Hepatocyte (in vitro differentiated cells): ENCODE results near the gene RBBP4. TPM values are rescaled to one million over a fixed set of nuclear protein-coding genes. Genes with fewer than 3 reads are reported as not detected.

Experiments
- DNase-seq: peaks from one replicate; pipeline ENCODE4 v3.0.0-alpha.2; 2016; ENCODE audit warnings: low spot score
- H2AFZ ChIP-seq: fragments of 200-600 bp; sonication (generic); 2 replicates; pipeline ENCODE4 v1.6.0; 2016; ENCODE audit warnings: antibody characterized with exemption, mild to moderate bottlenecking
- H3K27ac ChIP-seq: fragments of 200-600 bp; sonication (generic); 2 replicates; pipeline ENCODE4 v1.5.1; 2016; ENCODE audit warnings: mild to moderate bottlenecking
- H3K27me3 ChIP-seq: fragments of 200-600 bp; sonication (generic); 2 replicates; pipeline ENCODE4 v1.6.1; 2016
- H3K36me3 ChIP-seq: fragments of 200-600 bp; sonication (generic); replicated peaks from 2 replicates; pipeline ENCODE4 v1.5.1; 2016; ENCODE audit warnings: low read depth; ENCODE audit not compliant: insufficient read depth
- H3K4me1 ChIP-seq: fragments of 200-600 bp; sonication (generic); 2 replicates; pipeline ENCODE4 v1.5.1; 2016; ENCODE audit warnings: mild to moderate bottlenecking, moderate library complexity; ENCODE audit not compliant: insufficient read depth
- H3K4me2 ChIP-seq: fragments of 200-600 bp; sonication (generic); 2 replicates; pipeline ENCODE4 v1.6.0; 2016
- H3K4me3 ChIP-seq: fragments of 200-600 bp; sonication (generic); 2 replicates; pipeline ENCODE4 v1.5.1; 2016; ENCODE audit warnings: mild to moderate bottlenecking
- H3K79me2 ChIP-seq: fragments of 200-600 bp; sonication (generic); 2 replicates; pipeline ENCODE4 v1.6.0; 2017; ENCODE audit warnings: mild to moderate bottlenecking
- H3K9me2 ChIP-seq: fragments of 200-600 bp; sonication (generic); replicated peaks from 2 replicates; pipeline ENCODE4 v1.6.0; 2017; ENCODE audit warnings: mild to moderate bottlenecking; ENCODE audit not compliant: insufficient read depth
- H3K9me3 ChIP-seq: fragments of 200-600 bp; sonication (generic); 2 replicates; pipeline ENCODE4 v1.5.1; 2016; ENCODE audit warnings: low read depth, mild to moderate bottlenecking
- H4K20me1 ChIP-seq: fragments of 200-600 bp; sonication (generic); 2 replicates; pipeline ENCODE4 v1.6.0; 2016; ENCODE audit warnings: mild to moderate bottlenecking; ENCODE audit not compliant: insufficient read depth, poor library complexity, severe bottlenecking
- CTCF ChIP-seq: fragments of 200-600 bp; sonication (generic); IDR thresholded peaks from 2 replicates; pipeline ENCODE4 v1.5.1; 2016; ENCODE audit warnings: antibody characterized with exemption, mild to moderate bottlenecking; ENCODE audit not compliant: poor library complexity
- EZH2 ChIP-seq: fragments of 200-600 bp; sonication (generic); IDR thresholded peaks from 2 replicates; pipeline ENCODE4 v1.6.1; 2016; ENCODE audit warnings: antibody characterized with exemption, mild to moderate bottlenecking, borderline replicate concordance
- EZH2phosphoT487 ChIP-seq: fragments of 200-600 bp; sonication (generic); IDR thresholded peaks from one replicate; pipeline ENCODE4 v1.6.1; 2018; ENCODE audit warnings: antibody characterized with exemption, mild to moderate bottlenecking, low read depth, moderate library complexity; ENCODE audit not compliant: unreplicated experiment, severe bottlenecking
- WGBS: methylation state at CpG from one replicate; pipeline ENCODE4 v1.1.6; 2016; ENCODE audit warnings: low lambda C conversion rate; ENCODE audit errors: missing lambda C conversion rate; 5-methylcytosine and 5-hydroxymethylcytosine counted together
- polyA plus RNA-seq: library from polyadenylated mRNA; unstranded; fragments of >200 nt; fragmentation: Nextera tagmentation; extraction: Ambion mirVana; gene quantifications from 2 replicates; pipeline ENCODE4 v1.2.1, GENCODE V29; 2016
- total RNA-seq: library from RNA; depleted of rRNA; stranded (reverse); fragments of >200 nt; gene quantifications from 2 replicates; pipeline ENCODE4 v1.2.3, GENCODE V29; 2014

RBBP4 gene
- total and polyA plus RNA-seq, 2 experiments from 2014 or later = 139 to 177 TPM

GRCh38 chr1:32632829-32633228 is 18.2 kb upstream of the RBBP4 start:
- no peak for TF ChIP-seq EZH2phosphoT487
- TF ChIP-seq CTCF = no peak
- no peak for TF ChIP-seq EZH2
- no peaks in the 10 kb centered on the region for H3K9me3 ChIP-seq
- WGBS = 81% methylated on average over 2 of the region's 2 CpGs
- no peaks in the 10 kb centered on the region for H3K36me3 ChIP-seq
- no peak overlapping the region for H3K27ac ChIP-seq
- H2AFZ ChIP-seq = no peak overlapping the region
- no peaks in the 10 kb centered on the region for H3K9me2 ChIP-seq
- peaks cover 5% of the 10 kb centered on the region for H4K20me1 ChIP-seq
- no peak overlapping the region for H3K4me2 ChIP-seq
- H3K27me3 ChIP-seq = no peaks in the 10 kb centered on the region
- no peak for DNase-seq
- H3K4me1 ChIP-seq = no peaks in the 10 kb centered on the region
- no peak overlapping the region for H3K4me3 ChIP-seq
- peaks cover 38% of the 10 kb centered on the region for H3K79me2 ChIP-seq

GRCh38 chr1:32635508-32636277 is 15.3 kb upstream of the RBBP4 start:
- Histone ChIP-seq H3K36me3 (no peaks in the 10 kb centered on the region), H3K4me1 (no peaks in the 10 kb centered on the region), H3K27me3 (no peaks in the 10 kb centered on the region), H4K20me1 (peaks cover 5% of the 10 kb centered on the region), H3K4me3 (no peak overlapping the region), H3K9me2 (no peaks in the 10 kb centered on the region), H3K4me2 (no peak overlapping the region), H3K9me3 (no peaks in the 10 kb centered on the region), H3K27ac (no peak overlapping the region), H2AFZ (no peak overlapping the region), H3K79me2 (peaks cover 63% of the 10 kb centered on the region)
- no peak for TF ChIP-seq EZH2phosphoT487
- TF ChIP-seq CTCF = no peak
- TF ChIP-seq EZH2 = no peak
- DNase-seq = no peak
- 81% methylated on average over 8 of the region's 8 CpGs for WGBS

DNA sequence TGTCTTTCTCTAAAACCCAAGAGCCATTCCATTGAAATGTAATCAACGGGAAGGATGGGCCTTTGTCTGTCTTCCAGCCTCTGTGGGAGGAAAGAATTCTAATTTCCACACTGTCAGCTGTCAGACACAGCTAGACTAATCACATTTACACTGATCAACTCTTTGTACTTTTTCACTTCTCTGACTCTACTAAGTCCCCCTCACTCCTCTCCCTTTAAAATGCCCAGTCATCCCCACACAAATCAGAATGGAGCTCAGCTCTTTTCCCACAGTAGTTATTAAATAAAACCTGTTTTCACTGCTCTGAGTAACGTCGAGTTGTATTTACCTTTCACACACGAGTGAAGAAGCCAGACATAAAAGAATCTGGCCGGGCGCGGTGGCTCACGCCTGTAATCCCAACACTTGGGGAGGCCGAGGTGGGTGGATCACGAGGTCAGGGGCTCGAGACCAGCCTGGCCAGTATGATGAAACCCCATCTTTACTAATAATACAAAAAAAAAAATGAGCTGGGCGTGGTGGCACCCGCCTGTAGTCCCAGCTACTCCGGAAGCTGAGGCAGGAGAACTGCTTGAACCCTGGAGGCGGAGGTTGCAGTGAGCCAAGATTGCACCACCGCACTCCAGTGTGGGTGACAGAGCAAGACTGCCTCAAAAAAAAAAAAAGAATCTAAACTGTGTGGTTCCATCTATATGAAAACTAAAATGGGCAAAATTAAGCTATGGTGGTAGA is 13.9 kb upstream of the RBBP4 start:
- H2AFZ ChIP-seq = no peak overlapping the region
- 78% methylated on average over 16 of the region's 16 CpGs for WGBS
- no peak for DNase-seq
- no peaks in the 10 kb centered on the region for H3K9me3 ChIP-seq
- no peaks in the 10 kb centered on the region for H3K4me1 ChIP-seq
- H3K79me2 ChIP-seq = peaks cover 64% of the 10 kb centered on the region
- H3K27ac ChIP-seq = no peak overlapping the region
- H3K4me2 ChIP-seq = no peak overlapping the region
- no peaks in the 10 kb centered on the region for H3K27me3 ChIP-seq
- no peak overlapping the region for H3K4me3 ChIP-seq
- no peaks in the 10 kb centered on the region for H3K36me3 ChIP-seq
- no peak for TF ChIP-seq EZH2phosphoT487
- TF ChIP-seq EZH2 = no peak
- no peak for TF ChIP-seq CTCF
- H4K20me1 ChIP-seq = peaks cover 5% of the 10 kb centered on the region
- no peaks in the 10 kb centered on the region for H3K9me2 ChIP-seq
